Subcutaneous adipose tissue (tissue), 4 donors: ENCODE data around the gene ACER3. TPM values are rescaled to one million over a fixed set of nuclear protein-coding genes. Genes with fewer than 3 reads are reported as not detected.

Source experiments
- CTCF ChIP-seq: fragments of 450-650 bp; IDR thresholded peaks from one replicate; pipeline ENCODE4 v1.5.1; 2016; ENCODE audit warnings: low read depth, mild to moderate bottlenecking, control low read depth, antibody characterized with exemption, moderate library complexity
- total RNA-seq, 4 donors: library from RNA; depleted of rRNA; stranded (reverse); fragments of >200 nt; gene quantifications; one replicate each; pipeline ENCODE4 v1.1.0, GENCODE V29; 2016

ACER3 gene
- total RNA-seq, 4 donors from 2014 or later = 28.6 to 39.4 (median 31.5) TPM

GRCh38 chr11:77055101-77055561 is 194.4 kb downstream of the ACER3 start:
- TF ChIP-seq CTCF = no peak

- no peak for TF ChIP-seq CTCF
Measured at GRCh38 chr11:77055913-77056312, 195.2 kb downstream of the ACER3 start.

GRCh38 chr11:77056814-77057402 is 196.2 kb downstream of the ACER3 start:
- no peak for TF ChIP-seq CTCF

GRCh38 chr11:77057938-77058474 is 197.3 kb downstream of the ACER3 start:
- no peak for TF ChIP-seq CTCF

GRCh38 chr11:77058900-77059299 is 198.2 kb downstream of the ACER3 start:
- TF ChIP-seq CTCF = no peak

GRCh38 chr11:77059806-77060205 is 199.1 kb downstream of the ACER3 start:
- TF ChIP-seq CTCF = no peak

GRCh38 chr11:77060234-77060633 is 199.5 kb downstream of the ACER3 start:
- TF ChIP-seq CTCF = no peak
